SKM-1 (cell line): ENCODE measurements around the gene UPP2.

Source experiments
- DNase-seq: peaks from one replicate; lab custom pipeline; 2025; ENCODE audit not compliant: unreplicated experiment; lab: John Stamatoyannopoulos, UW

UPP2 gene

GRCh38 chr2:158101384-158101926 is at the start of gene UPP2:
TSS of gene UPP2 (plus strand) at chr2:158101876. CDS start at chr2:158102064, 188 bp downstream.
- no peak for DNase-seq

DNA sequence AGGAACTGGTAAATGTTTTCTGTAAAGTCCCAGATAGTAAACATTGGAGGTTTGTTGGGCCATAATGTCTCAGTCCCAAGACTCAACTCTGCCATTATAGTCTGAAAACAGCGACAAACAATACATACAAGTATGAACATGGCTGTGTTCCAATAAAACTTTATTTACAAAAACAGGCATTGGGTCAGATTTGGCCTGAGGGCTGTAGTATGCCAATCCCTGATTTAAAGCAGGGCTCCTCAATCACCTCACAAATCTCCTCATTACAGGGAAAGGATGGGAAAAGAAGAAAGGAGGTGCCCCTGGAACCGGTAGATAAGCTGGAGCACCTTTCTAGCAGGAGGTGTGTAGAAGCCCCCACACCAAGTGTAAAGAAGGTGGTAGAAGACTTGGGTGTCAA is 48.9 kb upstream of the UPP2 start:
- no peak for DNase-seq

DNA sequence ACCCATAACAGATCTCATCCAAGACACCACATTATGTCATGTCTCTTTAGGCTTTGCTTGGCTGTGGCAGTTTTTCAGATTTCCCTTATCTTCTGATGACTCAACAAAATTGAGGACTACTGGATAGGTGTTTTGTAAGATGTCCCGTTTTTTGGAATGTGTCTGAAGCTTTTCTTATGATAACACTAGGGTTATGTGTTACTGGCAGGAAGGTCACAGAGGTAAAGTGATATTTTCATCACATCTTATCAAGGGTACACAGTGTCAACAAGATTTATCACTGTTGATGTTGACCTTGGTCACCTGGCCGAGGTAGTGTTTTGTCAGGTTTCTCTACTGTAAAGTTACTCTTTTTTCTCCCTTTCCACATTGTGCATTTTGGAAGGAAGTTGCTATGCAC is 44.8 kb upstream of the UPP2 start:
- no peak for DNase-seq

- no peak for DNase-seq
Measured at GRCh38 chr2:158060160-158060834, 41.4 kb upstream of the UPP2 start.

DNA sequence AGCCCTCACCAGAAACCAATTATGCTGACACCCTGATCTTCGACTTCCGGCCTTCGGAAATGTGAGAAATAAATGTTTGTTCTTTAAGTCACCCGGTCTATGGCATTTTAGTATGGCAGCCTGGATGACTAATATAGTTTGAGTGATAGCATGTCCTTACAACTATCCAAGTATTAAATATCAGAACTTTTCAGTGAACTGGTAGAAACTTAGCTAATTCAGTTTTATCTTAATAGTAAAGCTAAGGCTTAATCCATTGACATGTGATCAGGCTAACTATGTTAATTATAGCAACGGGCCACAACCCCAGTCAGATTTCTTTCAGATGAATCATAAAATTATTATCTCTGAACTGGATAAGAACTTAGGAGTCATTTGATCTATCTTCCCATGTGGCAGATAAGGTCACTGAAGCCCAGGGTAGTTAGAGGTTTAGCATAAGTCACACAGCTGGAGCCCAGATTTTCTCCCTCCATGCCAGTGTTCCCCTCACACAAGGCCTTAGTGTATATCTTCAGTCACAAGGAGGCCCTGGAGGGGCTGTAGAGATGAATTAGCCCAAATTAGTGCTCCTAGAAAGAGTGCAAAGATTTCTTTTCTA is 40.7 kb upstream of the UPP2 start:
- DNase-seq = no peak

GRCh38 chr2:158061763-158062162 is 39.9 kb upstream of the UPP2 start:
- DNase-seq = no peak

DNA sequence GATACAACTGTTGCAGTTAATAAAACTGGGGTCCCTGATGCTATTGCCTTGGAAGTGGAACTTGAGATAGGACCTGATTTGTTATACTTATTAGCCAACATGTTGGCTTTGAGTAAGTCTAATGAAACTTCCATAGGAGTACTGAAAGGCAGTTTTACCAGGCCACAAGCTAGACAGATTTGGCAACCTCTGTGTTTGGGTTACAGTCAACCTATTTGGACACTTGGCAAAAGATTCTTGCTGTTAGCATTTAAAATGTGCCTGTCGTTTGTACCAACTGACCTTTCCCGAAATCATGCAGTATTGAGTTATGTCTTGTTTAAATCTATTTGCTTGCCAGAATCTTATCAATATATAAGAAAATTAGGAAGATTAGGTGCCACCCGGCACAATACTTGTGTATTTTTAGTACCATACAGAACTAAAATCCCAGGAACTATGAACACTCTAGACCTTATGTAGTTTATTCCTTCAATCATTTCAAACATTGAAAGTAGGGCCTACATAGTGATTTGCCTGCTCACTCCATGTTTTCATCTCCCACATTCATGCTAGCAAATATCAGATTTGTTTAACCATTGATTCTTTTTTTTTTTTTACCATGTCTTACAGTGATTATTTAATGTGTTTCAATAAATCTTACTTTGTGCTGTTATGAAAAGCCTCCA is 35.5 kb upstream of the UPP2 start:
- DNase-seq = no peak

- no peak for DNase-seq
Measured at GRCh38 chr2:158071018-158071417, 30.7 kb upstream of the UPP2 start.

DNA sequence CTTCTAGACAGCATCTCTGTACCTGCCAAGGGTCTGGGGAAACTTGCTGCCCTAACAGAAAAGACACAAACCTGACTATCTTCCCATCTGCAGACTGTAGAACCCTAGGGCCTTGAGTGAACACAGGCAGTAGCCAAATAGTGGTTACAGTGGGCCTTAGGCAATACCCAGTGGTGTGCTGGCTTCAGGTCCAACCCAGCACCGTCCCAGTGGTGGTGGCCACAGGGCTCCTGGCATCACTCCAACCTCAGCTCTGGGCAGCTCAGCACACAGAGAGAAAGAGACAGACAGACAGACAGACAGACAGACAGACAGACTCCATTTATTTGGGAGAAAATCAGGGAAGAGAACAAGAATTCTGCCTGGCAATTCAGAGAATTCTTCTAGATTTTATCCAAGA is 29.3 kb upstream of the UPP2 start:
- no peak for DNase-seq

DNA sequence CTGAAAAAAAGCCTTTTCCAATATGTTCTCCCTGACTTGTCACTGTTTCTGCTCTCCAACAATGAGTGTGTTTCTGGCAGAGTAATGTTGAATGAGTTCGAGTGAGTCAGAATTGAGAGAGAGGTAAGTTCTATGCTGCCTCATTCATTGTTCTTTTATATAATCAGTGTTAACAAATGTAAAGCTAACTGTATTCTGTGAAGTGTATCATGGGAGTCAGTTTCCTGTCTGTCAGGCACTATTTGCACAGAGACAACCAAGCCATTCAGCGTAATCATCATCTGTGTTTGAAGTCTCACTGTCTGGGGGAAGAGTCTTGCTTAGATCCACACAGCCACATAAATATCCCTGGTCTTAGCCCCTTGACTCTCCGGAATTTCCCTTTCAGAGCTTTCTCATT is 22.0 kb upstream of the UPP2 start:
- DNase-seq = no peak

- no peak for DNase-seq
Measured at GRCh38 chr2:158088093-158088492, 13.6 kb upstream of the UPP2 start.

- no peak for DNase-seq
Measured at GRCh38 chr2:158089322-158089721, 12.4 kb upstream of the UPP2 start.

DNA sequence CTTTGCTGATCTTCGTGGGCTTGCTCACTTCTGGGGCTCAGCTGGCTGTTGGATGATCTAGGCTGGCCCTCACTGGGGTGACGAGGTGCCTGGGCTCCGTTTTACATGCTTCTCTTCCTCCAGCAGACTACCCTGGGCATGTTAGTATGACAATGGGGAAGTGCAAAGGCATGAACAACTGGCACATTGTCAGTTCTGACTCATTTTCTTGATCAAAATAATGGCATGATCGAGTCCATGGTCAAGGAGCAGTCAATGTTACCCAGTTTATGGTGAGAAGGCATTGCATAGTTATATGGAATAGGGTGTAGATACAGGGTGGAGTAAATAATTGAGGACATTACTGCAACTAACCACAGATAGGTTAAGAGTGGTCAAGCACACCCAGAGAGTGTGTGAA is 10.0 kb upstream of the UPP2 start:
- no peak for DNase-seq

GRCh38 chr2:158094487-158095092 is 7.1 kb upstream of the UPP2 start:
- DNase-seq = no peak

- DNase-seq = no peak
Measured at GRCh38 chr2:158095269-158095668, 6.4 kb upstream of the UPP2 start.

DNA sequence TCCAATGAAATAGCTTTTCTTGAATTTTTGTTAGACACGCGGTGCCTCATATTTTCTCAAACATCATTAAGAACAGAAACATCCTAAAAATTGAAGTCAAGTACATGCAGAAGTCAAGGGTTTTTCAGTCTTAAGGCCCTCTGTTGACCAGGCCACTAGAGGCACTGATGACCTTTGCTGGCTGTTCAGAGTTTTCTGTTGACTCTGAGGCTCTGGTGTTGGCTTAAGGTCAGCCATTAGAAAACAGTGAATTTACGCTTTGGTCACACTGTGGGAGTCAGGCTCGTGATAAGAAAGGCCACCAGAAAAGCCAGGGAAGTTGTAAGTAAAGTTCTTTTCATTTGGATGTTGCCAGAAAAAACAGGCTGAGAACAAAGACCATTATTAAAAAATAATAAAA is 5.8 kb upstream of the UPP2 start:
- no peak for DNase-seq

DNA sequence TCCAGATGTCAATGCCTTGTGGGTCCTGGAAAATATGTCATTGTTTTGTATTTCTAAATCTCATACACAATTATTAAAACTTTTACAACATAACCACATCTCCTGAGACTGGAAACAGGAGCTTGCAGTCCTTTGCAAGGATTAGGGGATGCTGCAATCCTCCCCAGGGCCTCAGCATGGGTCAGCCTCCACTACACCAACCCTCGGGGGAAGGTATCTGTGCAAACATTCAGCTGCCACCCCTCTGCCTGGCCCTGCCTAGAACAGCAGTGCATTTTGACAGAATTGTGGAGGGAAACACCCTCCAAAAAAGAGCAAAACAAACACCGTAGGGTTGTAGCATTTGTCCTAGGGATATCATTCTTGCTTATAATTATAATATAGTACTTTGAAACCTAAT is 4.2 kb upstream of the UPP2 start:
- DNase-seq = no peak

- no peak for DNase-seq
Measured at GRCh38 chr2:158098178-158098577, 3.5 kb upstream of the UPP2 start.

DNA sequence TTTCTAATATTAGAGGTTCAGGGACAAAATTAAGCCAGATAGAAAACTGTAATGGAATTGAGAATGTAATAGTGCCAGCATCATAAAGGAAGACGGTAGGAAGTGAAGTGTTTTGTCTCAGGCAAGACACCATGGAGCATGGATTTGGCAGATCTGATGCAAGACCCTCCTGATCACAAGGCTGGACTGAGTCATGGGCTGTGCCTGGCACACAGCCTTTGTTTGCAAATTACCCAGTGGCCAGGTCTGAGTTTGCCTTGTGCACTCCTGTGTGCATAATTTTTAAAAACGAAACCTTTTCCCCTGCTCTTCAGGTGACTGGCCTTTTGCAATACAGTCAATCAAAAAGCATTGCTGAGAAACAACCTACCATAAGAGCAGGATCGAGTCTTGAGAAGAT is 2.0 kb upstream of the UPP2 start:
- no peak for DNase-seq

GRCh38 chr2:158100411-158100810 is 1.3 kb upstream of the UPP2 start:
- DNase-seq = no peak

- no peak for DNase-seq
Measured at GRCh38 chr2:158102446-158102845, 770 bp downstream of the UPP2 start.
